Mesodermal cell (in vitro differentiated cells): ENCODE results near the gene ABCA6. TPM values are rescaled to one million over a fixed set of nuclear protein-coding genes. Genes with fewer than 3 reads are reported as not detected.
"Not testable (repeated sequence)": the region's sequence is repeated elsewhere in the genome, so short reads cannot be mapped to it uniquely, and the experiment has no call there.

Experiments used
- H3K27ac ChIP-seq: 2 replicates; pipeline ENCODE4 v1.7.0; 2013; ENCODE audit warnings: mild to moderate bottlenecking, low read depth, low read length, moderate library complexity; ENCODE audit not compliant: severe bottlenecking
- H3K36me3 ChIP-seq: 2 replicates; pipeline ENCODE4 v1.7.1; 2013; ENCODE audit warnings: mild to moderate bottlenecking, low read length, moderate library complexity; ENCODE audit not compliant: control insufficient read depth, insufficient read depth
- H3K4me1 ChIP-seq: one replicate; pipeline ENCODE4 v1.7.1; 2013; ENCODE audit warnings: mild to moderate bottlenecking, low read length; ENCODE audit not compliant: insufficient read depth, control insufficient read depth, poor library complexity, severe bottlenecking
- H3K4me3 ChIP-seq: 2 replicates; pipeline ENCODE4 v1.7.0; 2013; ENCODE audit warnings: low read length, control low read depth, mild to moderate bottlenecking; ENCODE audit not compliant: insufficient read depth, poor library complexity, severe bottlenecking; ENCODE audit errors: extremely low read depth
- H3K9me3 ChIP-seq: 2 replicates; pipeline ENCODE4 v1.7.1; 2013; ENCODE audit warnings: mild to moderate bottlenecking, low read length, moderate library complexity; ENCODE audit not compliant: control insufficient read depth
- WGBS, 2 experiments: methylation state at CpG; one replicate each; pipeline ENCODE4 v1.1.5; 2013; ENCODE audit warnings: missing lambda C conversion rate in 2 of 2; ENCODE audit not compliant: insufficient coverage in 2 of 2; 5-methylcytosine and 5-hydroxymethylcytosine counted together
- polyA plus RNA-seq, 2 experiments: library from polyadenylated mRNA; stranded (reverse); fragments of 50-300 nt; gene quantifications; one replicate each; pipeline ENCODE4 v1.2.3, GENCODE V29; 2013

The ABCA6 gene
- polyA plus RNA-seq (2013, experiment 1 of 2): not detected
- polyA plus RNA-seq (2013, experiment 2 of 2): not detected

DNA sequence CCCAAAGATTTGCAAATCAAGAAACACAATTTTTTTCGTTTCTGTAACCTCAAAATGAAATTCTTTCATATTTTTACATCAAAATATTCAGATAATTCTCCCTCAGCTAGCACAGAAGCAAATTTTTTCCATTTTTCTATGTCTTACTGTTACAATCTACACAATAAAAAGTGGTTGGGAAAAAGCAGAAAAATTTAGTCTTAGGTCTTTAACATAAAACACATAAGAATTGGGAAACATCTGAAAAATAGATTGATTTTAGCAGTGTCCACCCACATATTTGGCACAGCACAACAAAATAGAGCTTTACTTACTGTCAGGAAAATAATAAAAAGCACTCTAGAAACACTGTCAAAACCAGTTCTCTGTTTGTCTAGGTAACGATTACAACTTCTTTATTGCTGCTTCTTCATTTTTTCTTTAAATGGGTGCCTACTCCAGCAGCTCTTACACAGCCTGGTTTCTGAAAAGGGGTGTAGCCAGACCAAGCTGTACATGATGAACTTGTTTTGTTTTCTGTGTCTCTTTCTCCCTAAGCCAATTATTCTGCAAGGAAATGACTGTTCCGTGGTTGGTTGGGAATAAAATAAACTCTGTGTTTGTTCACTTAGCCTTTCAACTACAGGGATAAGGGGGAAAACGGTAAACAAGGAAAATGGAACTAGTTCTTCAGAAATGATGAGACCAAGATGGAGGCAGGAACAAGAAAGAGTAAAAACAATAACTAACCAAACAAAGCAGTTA is at the start of gene ABCA6:
TSS of gene ABCA6 (minus strand) at position 465 of the 744 bp plus-strand sequence. CDS start 1,192 bp downstream, outside the sequence.
- Histone ChIP-seq H3K4me3 (no peak within 1 kb of the TSS), H3K4me1 (no peaks in the 10 kb centered on the region), H3K9me3 (no peaks in the 10 kb centered on the region), H3K36me3 (no peaks in the 10 kb centered on the region), H3K27ac (no peak within 1 kb of the TSS)
- WGBS, 2 experiments: 67 to 76% methylated on average over 1 to 2 of the region's 4 CpGs

DNA sequence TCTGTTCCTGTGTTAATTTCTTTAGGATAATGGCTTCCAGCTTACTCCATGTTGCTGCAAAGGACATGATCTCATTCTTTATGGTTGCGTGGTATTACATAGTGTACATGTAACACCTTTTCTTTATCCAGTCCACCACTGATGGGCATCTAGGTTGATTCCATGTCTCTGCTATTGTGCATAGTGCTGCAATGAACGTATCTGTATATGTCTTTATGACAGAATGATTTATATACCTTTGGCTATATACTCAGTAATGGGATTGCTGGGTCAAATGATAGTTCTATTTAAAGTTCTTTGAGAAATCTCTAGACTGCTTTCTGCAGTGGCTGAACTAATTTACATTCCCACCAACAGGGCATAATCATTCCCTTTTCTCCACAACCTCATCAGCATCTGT is 47.1 kb upstream of the ABCA6 start:
- no peaks in the 10 kb centered on the region for H3K9me3 ChIP-seq
- H3K27ac ChIP-seq: no peak overlapping the region
- no CpG with 5 or more reads among the region's 2 CpGs for WGBS, 2 experiments
- H3K4me3 ChIP-seq: no peak overlapping the region
- no peaks in the 10 kb centered on the region for H3K4me1 ChIP-seq
- no peaks in the 10 kb centered on the region for H3K36me3 ChIP-seq

GRCh38 chr17:69188064-69188463 is 46.4 kb upstream of the ABCA6 start:
- H3K9me3 ChIP-seq: no peaks in the 10 kb centered on the region
- H3K36me3 ChIP-seq: no peaks in the 10 kb centered on the region
- no peak overlapping the region for H3K4me3 ChIP-seq
- no peak overlapping the region for H3K27ac ChIP-seq
- no peaks in the 10 kb centered on the region for H3K4me1 ChIP-seq
- no CpG with 5 or more reads among the region's 1 CpG for WGBS, 2 experiments

DNA sequence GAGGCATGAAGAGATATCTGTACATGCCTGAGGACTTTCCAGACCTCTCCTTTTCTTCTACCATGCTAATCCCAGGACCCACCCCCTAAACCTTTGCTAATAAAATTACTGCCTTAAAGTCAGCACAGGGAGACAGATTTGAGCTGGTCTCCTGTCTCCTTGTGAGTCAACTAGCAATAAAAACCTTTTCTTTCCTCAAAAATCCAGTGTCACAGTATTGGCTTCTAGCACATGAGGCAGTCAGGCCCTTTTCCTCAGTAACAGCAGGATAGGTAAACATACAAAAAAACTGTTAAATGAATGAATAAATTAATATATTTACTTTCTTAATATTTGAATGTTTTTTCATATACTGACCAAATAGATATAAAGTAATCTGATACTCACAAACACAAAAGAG is 45.6 kb upstream of the ABCA6 start:
- Histone ChIP-seq H3K4me3 (no peak overlapping the region), H3K27ac (no peak overlapping the region), H3K36me3 (no peaks in the 10 kb centered on the region), H3K4me1 (no peaks in the 10 kb centered on the region), H3K9me3 (no peaks in the 10 kb centered on the region)

GRCh38 chr17:69179227-69179952 is 37.7 kb upstream of the ABCA6 start:
- 67 to 83% methylated on average over 2 to 3 of the region's 4 CpGs for WGBS, 2 experiments
- Histone ChIP-seq H3K4me3 (no peak overlapping the region), H3K4me1 (peaks cover 7% of the 10 kb centered on the region), H3K9me3 (no peaks in the 10 kb centered on the region), H3K36me3 (no peaks in the 10 kb centered on the region), H3K27ac (no peak overlapping the region)

GRCh38 chr17:69176457-69176795 is 34.7 kb upstream of the ABCA6 start:
- Histone ChIP-seq H3K4me3 (no peak overlapping the region), H3K27ac (no peak overlapping the region), H3K36me3 (no peaks in the 10 kb centered on the region), H3K4me1 (peaks cover 7% of the 10 kb centered on the region), H3K9me3 (no peaks in the 10 kb centered on the region)
- WGBS, 2 experiments: no CpG with 5 or more reads among the region's 1 CpG

DNA sequence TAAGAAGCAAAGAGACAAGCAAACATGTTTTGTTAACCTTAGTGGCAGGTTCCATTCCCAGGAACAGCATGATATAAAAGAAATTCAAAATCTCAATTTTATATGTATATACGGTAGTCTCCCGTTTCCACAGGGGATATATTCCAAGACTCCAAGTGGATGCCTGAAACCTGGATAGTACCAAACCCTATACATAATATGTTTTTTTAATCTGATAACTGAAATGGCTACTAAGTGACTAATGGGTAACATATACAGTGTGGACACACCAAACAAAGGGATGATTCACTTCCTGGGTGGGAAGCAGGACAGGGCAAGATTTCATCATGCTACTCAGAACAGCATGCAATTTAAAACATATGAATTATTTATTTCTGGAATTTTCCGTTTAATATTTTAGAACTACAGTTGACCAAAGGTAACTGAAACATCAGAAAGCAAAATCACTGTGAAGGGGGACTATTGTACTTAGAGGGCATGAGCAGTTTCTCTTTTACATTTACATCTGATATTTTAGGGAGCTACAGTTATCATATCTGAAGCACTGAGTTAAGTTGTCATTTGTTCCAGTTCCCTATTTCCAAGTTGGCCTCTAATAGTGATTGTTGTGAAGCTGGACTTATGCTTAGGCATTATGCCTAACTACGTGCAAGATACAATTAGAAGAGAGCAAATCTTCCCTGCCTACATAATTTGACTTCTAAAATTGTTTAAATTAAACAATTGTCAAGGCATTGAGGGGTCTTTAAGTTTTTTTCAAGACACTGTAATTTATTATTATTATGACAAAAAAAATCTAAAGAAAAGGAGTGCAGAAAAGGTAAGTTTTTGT is 34.1 kb upstream of the ABCA6 start:
- peaks cover 7% of the 10 kb centered on the region for H3K4me1 ChIP-seq
- no CpG with 5 or more reads among the region's 4 CpGs for WGBS, 2 experiments
- H3K36me3 ChIP-seq: no peaks in the 10 kb centered on the region
- no peak overlapping the region for H3K27ac ChIP-seq
- no peak overlapping the region for H3K4me3 ChIP-seq
- H3K9me3 ChIP-seq: no peaks in the 10 kb centered on the region

- 88% methylated on average over 4 of the region's 4 CpGs; no CpG with 5 or more reads in 1 of the 2 experiments for WGBS, 2 experiments
- Histone ChIP-seq H3K27ac (no peak overlapping the region), H3K36me3 (no peaks in the 10 kb centered on the region)
Measured at GRCh38 chr17:69175262-69175624, 33.5 kb upstream of the ABCA6 start.

DNA sequence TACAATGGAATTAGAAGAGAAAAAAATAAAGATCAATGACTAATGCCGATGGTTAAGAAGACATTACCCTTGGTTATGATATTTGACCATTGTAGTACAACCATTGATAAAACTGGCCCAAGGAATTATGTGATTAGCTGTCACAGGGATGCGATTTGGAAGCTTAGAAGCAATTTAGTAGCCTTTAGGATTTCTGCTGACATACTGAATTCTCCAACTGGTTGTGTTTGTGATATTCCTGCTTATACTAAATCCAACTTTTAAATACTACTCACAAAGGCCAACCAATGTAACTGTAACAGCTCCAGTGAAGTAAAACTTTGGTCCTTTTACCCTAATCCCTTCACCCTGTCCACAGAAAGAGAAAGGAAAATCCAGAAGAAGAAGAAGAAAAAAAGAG is 31.4 kb upstream of the ABCA6 start:
- no peak overlapping the region for H3K27ac ChIP-seq
- H3K9me3 ChIP-seq: no peaks in the 10 kb centered on the region
- H3K36me3 ChIP-seq: no peaks in the 10 kb centered on the region
- WGBS, 2 experiments: no CpG with 5 or more reads among the region's 2 CpGs
- no peak overlapping the region for H3K4me3 ChIP-seq
- peaks cover 7% of the 10 kb centered on the region for H3K4me1 ChIP-seq

More at GRCh38 chr17:69175262-69175624, 33.5 kb upstream of the ABCA6 start:
- Histone ChIP-seq H3K4me1 (peaks cover 7% of the 10 kb centered on the region), H3K4me3 (no peak overlapping the region), H3K9me3 (no peaks in the 10 kb centered on the region)

GRCh38 chr17:69170377-69170776 is 28.7 kb upstream of the ABCA6 start:
- no peak overlapping the region for H3K4me3 ChIP-seq
- no peaks in the 10 kb centered on the region for H3K36me3 ChIP-seq
- no peak overlapping the region for H3K27ac ChIP-seq
- H3K9me3 ChIP-seq: no peaks in the 10 kb centered on the region
- no peaks in the 10 kb centered on the region for H3K4me1 ChIP-seq

- not testable (repeated sequence) for H3K9me3 ChIP-seq, H3K36me3 ChIP-seq, H3K27ac ChIP-seq, H3K4me1 ChIP-seq, H3K4me3 ChIP-seq
Measured at GRCh38 chr17:69168642-69169041, 26.9 kb upstream of the ABCA6 start.
